GM21717 (cell line): ENCODE results near the gene ANKH.
"Not testable (repeated sequence)": the region's sequence is repeated elsewhere in the genome, so short reads cannot be mapped to it uniquely, and the experiment has no call there.

Source experiments
- ATAC-seq: cut with Tn5 transposase; IDR thresholded peaks from one replicate; pipeline ENCODE4 v1.9.1; 2021; ENCODE audit warnings: mild to moderate bottlenecking, moderate library complexity; ENCODE audit not compliant: unreplicated experiment

The ANKH gene

DNA sequence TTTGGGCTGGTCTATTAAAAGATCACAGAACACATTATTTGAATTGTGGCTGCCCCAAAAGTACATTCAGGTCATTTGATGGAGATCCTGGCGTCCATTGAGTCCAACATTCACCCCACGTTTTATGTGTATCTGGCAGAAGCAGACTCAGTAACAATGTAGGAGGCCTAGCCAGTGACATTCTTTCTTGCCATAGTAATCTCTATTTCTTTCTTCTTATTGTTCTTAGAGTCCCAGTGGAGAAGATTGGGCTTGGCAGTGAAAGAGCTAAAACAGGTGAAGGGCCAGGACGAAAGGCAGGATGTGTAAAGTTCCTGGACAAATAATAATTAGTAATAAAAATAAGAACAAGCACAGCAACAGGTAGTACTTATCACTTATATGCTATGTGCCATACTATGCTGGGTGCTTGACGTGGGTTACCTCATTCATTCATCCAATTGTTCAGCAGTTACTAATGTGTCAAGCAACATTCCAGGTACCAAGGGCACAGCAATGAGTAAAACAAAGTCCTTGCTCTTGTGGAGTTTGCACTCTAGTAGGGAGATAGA lies 12.6 kb upstream of the ANKH start:
- no peak for ATAC-seq

DNA sequence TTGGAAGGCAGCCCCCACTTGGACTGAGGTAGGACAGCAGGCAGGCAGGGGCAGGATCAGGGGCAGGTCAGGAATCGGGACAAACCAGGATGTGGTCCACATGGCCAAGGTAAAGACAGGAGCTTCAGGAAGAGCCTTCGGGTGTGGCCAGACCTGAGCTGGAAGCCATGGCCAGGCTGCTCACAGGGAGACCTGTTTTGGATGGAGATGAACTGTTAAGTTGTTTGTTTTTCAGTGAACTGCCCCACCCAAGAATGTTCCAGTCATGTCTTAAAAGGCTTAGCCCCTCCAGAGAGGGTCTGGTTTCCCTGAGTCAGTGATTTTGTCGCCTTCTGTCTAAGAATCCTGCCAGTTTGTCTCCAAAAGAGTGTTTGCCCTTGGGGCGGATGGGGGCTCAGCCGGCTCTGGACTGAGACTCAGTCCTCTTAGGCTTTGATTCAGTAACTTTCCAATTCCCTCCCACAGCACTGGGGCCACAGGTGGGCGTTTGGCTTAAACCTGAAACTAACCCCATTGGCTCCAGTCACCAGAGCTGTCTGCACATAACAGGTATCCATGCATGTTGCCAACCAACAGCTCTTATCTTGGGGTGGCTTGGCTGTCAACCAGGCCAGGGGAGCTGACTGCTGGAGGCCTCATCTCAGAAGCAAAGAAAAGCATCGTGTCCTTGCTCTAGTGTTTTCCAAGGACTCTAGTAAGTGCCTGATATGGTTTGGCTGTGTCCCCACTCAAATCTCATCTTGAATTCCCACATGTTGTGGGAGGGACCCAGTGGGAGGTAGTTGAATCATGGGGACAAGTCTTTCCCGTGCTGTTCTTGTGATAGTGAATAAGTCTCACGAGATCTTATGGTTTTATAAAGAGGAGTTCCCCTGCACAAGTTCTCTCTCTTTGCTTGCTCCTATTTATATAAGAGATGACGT lies 11.3 kb upstream of the ANKH start:
- no peak for ATAC-seq

DNA sequence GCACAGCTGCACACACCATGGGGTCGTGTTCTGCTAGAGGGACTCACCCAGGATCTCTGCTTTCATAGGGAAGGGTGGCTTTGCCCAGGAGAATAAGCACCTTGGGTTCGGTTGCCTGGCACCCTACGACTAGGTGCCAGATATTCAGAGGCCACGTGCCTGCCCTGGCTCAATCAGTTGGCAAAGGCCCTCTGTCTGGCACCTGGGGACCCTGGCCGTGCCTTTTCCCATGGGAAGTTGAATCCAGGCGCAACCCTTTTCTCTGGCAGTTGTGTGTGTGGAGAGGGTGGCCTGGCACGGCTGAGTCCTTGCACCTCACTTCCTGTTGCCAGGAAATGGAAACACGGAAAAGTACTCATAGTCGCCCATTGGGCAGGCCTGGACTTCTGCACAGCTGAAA lies 10.2 kb upstream of the ANKH start:
- ATAC-seq, result no peak

DNA sequence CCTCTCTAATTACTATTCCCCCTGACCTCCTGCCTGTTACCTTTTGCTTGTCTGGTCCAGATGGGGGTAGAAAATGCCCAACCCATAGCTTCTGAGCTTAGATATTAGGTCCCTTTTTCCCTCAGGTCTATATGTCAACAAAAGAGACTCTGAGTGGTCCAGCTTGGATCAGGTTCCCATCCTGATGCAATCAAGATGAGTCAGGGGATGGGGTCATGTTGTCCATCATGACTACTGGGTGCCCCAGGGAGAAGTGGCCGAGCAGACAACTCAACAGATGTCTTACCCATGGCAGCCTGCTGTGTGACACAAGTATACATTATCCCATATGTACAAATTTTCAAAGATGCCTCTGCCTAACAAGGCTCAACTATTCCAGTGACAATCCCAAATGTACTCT lies 9.1 kb upstream of the ANKH start:
- no peak for ATAC-seq

DNA sequence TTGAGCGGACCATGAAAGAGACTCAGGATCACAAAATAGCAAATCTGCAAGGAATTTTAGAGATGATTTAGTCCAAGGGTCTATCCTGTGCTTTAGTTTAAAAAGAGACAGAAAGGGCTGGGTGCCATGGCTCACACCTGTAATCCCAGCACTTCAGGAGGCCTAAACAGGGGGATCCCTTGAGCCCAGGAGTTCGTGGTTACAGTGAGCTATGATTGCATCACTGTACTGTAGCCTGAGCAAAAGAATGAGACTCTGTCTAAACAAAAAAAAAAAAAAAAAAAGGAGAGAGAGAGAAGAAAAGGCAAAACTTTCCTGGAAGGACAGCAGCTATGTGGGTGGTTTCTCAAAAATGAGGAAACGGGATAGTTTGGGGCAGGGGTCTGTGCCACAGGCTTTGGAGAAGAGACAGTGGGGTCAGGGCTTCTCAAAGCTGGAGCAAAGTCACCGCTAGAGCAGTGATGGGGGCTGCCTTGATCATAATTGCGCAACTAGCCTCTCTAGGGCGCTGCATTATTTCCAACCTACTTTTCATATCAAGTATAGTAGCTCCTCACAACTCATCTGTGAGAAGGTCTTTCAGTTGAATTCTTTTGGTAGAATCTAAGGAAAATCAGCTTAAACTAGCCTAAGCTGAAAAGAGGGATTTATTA lies 8.5 kb upstream of the ANKH start:
- ATAC-seq, result no peak

DNA sequence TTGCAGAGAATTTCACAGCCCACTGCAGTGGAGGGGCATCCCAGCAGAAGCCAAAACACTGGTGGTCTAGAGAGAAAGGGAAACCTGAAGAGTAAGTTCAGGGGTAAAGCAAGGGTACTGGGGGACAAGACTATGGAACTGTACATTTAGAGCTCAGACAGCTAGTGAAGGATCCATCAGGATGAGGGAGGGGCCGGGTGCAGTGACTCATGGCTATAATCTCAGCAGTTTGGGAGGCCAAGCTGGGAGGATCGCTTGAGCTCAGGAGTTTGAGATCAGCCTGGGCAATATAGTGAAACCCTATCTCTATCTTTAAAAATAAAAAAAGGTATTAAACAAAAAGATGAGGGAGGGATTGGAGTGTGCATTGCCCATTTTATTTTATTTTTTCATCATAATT lies 7.8 kb upstream of the ANKH start:
- ATAC-seq, result no peak

DNA sequence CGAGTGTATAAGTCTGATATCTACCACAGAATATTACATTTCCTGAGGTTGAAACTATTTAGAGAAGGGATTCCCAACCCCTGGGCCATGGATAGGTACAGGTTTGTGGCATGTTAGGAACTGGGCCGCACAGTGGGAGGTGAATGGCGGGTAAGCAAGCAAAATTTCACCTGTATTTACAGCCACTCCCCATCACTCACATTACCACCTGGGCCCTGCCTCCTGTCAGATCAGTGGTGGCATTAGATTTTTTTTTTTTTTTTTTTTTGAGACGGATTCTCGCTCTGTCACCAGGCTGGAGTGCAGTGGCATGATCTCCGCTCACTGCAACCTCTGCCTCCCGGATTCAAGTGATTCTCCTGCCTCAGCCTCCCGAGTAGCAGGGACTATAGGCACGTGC lies 6.6 kb upstream of the ANKH start:
- ATAC-seq, result not testable (repeated sequence)

DNA sequence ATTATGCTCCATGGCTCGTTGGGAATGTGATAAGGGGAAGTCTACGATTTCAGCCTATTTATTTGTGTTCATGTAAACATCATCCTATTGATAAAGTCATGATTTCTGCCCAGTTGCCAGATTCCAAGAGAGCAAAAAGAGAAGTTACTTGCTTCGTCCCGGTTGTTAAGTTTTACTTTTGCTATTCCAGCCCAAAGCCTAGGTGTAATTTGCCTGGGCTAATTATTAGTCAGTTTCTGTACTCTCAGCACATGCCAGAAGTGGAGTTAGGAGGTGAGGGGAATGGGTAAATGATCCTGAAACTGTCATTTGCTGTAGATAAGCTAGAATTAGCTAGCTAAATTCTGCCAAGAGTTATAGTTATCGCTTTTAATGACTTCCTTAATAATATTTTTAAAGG lies 4.5 kb upstream of the ANKH start:
- ATAC-seq, result no peak

DNA sequence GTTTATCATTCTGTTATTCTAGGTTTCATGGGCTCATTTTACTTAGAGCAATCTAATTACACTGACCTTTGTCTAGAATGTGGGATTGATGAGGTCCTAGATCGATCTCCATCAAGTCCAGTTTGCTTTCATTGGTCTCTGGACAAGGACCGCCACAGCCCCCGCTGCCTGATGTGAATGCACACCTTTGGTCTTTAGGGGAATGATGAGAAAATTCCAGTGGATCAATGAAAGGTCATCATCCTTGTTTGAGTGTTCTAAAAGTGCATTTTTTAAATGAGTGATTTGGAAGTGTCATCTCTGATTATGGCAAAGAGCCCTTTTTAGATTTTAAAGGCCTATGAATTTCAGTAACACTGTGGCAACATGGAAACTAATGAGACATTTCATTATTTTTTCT lies 2.2 kb upstream of the ANKH start:
- no peak for ATAC-seq

DNA sequence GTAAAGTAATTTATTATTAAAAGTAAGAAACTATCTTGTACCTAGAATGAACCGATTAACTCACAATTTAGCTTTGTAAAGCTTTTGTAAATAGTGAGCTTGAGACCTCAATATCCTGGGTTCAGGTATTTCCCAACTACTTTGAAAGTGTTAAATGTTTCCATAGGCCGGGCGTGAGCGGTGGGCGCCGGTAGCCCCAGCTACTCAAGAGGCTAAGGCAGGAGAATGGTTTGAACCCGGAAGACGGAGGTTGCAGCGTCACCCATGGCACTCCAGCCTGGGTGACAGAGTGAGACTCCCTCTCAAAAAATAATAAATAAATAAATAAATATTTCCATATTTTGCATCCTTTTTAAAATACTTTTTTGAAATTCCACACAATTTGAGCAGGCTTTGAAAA lies 1.5 kb upstream of the ANKH start:
- no peak for ATAC-seq

DNA sequence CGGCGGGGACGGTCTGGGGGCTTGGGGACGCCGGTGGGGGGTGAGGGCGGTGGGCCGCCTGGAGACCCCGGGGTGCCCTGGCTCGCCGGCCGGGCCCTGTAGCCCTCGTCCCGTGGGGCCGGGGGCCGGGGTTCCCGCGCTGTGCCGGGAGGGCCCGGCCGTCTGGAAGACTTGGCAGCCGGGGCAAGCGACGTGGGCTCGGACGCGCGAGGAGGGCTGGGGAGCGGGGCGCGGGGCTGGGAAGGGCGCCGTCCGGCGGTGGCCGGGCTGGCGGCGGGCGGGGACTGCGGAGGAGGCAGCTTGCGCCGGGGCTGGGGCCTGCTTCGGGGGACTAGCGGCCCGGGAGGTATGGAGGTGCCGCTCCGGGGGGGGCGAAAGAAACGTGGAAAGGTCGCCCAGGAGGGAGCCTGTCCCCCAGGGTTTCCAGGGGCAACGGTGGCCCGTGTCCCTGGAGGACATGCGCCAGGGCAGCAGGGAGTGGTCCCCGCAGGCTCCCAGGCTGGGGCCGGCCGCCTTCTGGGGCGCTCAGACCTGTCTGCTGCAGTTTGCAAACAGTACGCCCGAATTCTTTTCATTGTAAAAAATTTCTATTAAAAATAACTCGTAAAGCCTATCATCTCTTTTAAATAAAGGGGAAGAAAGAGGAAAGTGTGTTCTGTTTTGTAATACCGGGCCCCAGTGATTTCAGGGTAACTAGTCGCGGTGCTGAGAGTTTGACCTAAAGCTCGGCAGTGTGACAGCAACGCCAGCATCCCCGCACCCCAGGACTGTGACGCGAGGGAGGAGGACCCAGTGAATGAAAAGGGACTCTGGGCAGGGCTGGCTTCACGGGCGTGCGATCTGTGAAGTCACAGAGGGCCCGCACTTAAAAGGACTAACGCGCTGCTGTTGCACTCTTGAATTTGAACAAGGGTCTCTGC lies 752 bp upstream of the ANKH start:
- peak; percentile 53 for ATAC-seq

DNA sequence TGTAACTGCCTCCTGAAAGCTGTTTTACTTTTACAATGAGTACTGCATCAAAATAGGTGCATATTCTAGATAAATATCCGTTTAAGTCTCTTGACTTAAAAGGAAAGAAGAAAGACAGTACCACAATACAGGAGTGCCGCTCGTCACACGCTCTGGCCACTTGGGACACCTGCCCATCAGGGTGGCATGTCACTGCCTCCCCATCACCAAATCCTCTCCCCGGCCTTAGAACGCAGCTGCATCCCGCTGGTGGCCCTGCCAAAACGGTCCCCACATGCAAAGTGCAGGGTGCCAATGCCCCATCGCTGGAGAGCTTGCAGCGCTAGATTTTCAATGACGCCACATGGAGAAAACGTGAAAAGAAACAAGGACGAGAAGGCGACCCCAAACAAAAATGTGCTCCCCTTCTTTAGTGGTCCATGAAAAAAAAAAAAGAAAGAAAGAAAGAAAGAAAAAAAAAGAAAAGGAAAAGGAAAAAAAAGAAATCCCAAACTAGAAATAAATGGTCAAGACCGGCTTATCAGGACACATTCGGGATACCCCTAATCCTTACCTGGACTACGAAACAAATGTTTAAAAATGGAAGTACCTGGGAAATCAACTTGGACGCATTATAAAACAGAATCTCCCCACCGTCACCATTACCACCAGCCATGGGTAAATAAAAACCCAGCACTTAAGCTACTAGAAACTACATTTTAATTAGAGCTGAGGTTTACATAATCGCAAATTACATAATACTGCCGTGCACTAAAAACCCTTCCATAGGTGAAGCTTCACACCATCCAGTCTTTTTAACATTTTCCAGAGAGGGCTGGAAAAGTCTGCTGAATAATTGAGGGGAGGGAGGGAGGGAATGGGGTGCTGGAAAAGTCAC lies 1.0 kb downstream of the ANKH start:
- ATAC-seq, result no peak

DNA sequence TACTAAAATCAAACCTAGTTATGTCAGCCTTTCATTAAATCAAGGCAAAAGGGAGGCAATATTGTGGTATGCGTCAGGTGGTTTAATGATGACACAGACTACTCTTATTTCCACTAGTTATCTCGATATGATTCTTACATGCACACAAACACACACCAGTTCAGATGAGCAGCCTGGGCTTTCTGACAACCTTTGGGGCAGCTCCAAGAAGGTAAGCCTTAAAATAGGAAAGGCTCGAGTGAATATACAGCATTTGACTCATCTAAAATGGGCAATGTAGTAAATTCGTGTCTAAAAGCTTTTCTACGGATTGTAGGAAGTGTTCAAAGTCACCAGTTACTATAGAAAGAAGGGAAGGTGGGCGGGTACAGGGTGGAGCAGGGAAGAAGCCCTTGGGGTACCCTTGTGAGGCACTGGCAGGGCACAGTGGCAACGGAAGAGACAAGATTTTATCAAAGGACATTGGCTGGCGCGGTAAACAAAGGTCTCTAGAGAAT lies 1.9 kb downstream of the ANKH start:
- ATAC-seq, result no peak

DNA sequence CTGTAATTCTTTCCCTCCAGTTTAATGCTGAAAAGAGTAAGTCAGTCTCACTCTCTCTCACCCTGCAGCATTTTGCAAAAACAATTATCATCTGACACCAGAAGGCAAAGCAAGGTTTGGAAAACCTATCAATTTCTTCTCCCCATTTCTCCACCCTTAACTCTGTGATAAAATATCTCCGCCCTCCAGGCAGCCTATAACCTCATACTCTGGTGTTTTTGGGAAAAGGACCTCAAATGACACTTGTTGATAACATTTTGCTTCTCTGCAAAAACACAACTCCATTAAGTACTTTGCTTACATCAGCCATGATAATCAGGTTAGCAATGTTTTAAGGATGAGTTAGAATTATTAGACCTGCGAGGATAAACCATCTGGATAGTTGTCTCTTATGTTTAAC lies 2.3 kb downstream of the ANKH start:
- ATAC-seq, result no peak

DNA sequence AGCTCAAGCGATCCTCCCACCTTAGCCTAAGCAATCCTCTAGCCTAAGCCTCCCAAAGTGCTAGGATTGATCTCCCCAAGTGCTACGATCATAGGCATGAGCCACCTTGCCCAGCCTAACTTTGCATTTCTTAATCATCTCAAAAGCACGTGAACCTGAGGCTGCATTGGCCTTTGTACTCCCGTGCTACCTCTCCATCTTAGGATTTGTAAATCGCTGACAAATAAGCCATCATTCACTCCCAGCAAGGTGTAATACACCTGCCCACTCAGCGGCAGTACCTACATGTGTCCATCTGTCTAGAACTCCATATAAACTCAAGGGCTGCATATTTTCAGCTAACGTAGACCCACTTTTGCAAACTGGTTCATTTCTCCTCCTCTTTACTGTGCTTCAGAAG lies 2.8 kb downstream of the ANKH start:
- ATAC-seq, result no peak

DNA sequence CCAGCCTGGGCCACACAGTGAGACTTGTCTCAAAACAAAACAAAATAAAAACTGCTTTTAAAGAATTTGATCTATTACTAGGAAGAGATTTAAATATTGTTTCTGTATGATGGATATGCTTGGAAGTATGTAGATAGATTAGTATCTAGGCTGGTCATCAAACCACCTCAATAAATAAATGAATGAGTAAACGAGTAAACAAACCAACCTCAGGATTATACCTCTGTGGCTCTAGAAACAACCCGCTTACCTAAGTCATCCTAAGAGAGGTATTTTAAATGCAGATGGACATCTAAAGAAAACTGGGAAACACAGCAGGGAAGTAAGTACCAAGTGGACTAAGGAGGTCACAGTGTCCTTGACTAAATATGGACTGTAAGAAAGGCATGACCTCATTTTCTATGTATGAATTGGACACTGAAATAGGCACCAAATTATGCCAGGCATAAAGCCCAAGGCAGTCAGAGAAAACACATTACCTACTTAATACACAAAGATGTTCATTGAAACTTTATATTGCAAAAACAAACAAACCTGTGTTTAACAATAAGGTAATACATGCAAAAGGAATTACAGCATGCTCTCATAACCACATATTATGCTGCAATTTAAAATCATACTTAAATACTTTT lies 7.3 kb downstream of the ANKH start:
- no peak for ATAC-seq

DNA sequence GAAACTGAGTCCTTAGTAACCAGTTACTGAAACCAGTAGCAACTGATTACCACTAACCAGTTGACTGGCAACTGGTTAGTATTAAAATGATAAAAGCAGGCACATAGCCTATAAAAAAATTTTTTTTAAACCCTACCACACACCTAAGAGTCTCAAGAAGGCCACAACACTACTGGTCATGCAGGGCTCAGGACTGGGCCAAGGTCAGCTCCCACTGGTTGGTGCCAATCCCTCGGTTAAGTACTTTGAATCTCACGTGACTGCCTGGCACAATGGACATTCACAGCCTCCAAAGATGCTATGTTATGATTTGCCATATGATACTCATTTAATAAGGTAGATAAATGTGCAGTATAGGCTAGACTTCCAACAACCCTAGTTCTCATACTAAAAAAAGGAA lies 8.5 kb downstream of the ANKH start:
- no peak for ATAC-seq

DNA sequence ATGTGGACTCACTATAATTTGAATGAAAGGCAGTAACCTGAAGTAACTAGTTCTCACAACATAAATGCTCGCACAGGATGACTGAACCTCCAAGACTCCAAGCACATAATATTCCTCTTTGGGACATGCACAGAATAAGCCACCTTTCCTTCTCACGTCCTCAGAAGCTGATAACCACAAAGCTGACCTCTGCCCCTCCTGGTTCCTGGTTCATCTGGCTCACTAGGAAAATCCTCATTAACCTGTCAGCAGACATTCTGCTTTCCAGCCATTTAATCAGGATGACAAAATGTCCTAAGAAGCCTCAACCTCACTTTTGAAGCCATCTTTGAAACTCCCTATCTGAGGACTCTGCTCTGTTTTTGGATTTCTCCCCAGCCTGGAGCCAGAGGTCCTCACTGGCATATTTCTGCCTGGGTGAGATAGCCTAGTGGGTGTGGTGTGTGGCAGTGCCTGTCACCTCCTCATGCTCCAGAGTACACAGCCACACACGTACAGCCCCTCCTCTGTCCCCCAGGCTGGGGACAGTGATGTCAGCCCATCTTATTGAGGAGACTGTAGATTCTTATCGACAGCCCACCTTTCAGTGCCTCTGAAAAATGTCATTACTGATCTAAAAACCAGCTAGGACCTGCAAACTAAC lies 10.3 kb downstream of the ANKH start:
- no peak for ATAC-seq

DNA sequence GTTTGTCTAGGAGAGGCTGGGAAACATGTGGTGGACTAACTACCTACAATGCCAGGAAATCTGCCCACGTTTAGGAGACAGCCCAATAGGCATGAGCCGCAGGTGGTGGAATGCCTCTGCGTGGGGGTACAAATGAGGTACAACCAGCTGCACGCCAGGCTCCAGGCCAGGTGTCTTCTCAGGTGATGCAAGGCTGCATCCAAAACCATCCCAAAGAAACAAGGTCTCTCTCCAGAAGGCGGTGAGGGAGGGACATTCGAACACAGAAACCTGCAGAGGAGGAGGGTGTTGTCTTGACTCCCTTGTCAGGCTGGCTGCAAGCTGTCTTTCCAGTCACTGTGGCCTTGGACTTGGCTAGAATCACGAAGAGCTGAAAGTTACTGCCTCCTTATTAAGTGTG lies 11.6 kb downstream of the ANKH start:
- no peak for ATAC-seq
